ENCODE measurements around the gene KLC4. TPM values are rescaled to one million over a fixed set of nuclear protein-coding genes. Genes with fewer than 3 reads are reported as not detected.
A peak's percentile ranks its signal among the peaks of the same experiment; 100 is the strongest.

Gene KLC4
- total RNA-seq, 1 donor = 17.7 TPM

GRCh38 chr6:43055966-43056365 lies 3.5 kb upstream of the KLC4 start:
- DNase-seq (ENCODE audit: insufficient read length, low spot score, missing footprints) = peak; percentile 51

DNA sequence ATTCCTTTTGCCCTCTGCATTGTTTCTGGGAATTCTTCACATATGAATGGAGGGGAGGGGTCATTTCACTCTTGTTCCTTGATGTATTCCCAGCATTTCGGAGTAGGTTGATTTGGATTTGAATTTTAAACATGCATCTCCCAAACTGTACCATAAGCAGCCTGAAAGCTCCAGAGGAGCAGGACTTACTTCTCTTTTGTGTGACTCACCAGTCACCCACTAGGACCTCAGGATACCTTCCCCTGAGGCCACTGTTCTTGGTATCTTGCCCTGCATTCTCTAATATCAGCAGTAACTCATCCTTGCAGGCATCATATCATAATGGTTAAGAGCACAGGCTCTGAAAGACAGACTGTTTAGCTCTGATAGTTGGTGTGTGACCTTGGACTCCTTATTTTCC lies 900 bp upstream of the KLC4 start:
- H3K9me3 ChIP-seq (ENCODE audit: low read depth, low read length) = no peaks in the 10 kb centered on the region
- TF ChIP-seq, protein P1, sequence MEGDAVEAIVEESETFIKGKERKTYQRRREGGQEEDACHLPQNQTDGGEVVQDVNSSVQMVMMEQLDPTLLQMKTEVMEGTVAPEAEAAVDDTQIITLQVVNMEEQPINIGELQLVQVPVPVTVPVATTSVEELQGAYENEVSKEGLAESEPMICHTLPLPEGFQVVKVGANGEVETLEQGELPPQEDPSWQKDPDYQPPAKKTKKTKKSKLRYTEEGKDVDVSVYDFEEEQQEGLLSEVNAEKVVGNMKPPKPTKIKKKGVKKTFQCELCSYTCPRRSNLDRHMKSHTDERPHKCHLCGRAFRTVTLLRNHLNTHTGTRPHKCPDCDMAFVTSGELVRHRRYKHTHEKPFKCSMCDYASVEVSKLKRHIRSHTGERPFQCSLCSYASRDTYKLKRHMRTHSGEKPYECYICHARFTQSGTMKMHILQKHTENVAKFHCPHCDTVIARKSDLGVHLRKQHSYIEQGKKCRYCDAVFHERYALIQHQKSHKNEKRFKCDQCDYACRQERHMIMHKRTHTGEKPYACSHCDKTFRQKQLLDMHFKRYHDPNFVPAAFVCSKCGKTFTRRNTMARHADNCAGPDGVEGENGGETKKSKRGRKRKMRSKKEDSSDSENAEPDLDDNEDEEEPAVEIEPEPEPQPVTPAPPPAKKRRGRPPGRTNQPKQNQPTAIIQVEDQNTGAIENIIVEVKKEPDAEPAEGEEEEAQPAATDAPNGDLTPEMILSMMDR (IDR thresholded peaks at IDR 0.05; ENCODE audit: extremely low read depth, low read depth, low read length) = no peak
- H3K4me3 ChIP-seq (ENCODE audit: insufficient read depth, low read length) = peak overlapping the region; percentile 96
- H3K36me3 ChIP-seq (ENCODE audit: insufficient read depth, low read length) = peaks cover 12% of the 10 kb centered on the region
- no peaks in the 10 kb centered on the region for H4K20me1 ChIP-seq (ENCODE audit: insufficient read depth, low read length)
- H3K27me3 ChIP-seq (ENCODE audit: insufficient read depth, low read length) = no peaks in the 10 kb centered on the region
- H3K4me1 ChIP-seq (ENCODE audit: insufficient read depth, low read length) = peaks cover 22% of the 10 kb centered on the region
- no peak overlapping the region for H2AFZ ChIP-seq (ENCODE audit: low read length)
- peak overlapping the region; percentile 85 for H3K27ac ChIP-seq (ENCODE audit: low read depth, low read length)
- H3K79me2 ChIP-seq (ENCODE audit: insufficient read depth, low read length) = peaks cover 22% of the 10 kb centered on the region
- DNase-seq (ENCODE audit: insufficient read length, low spot score, missing footprints) = peak; percentile 65
- H3K4me2 ChIP-seq (ENCODE audit: insufficient read depth, low read length) = peak overlapping the region; percentile 93

More at GRCh38 chr6:43055966-43056365, 3.5 kb upstream of the KLC4 start:
- Histone ChIP-seq H3K4me1 (ENCODE audit: insufficient read depth, low read length) (peaks cover 40% of the 10 kb centered on the region), H3K27ac (ENCODE audit: low read depth, low read length) (no peak overlapping the region), H3K36me3 (ENCODE audit: insufficient read depth, low read length) (peaks cover 12% of the 10 kb centered on the region), H3K4me3 (ENCODE audit: insufficient read depth, low read length) (no peak overlapping the region), H3K9me3 (ENCODE audit: low read depth, low read length) (no peaks in the 10 kb centered on the region), H3K79me2 (ENCODE audit: insufficient read depth, low read length) (peaks cover 48% of the 10 kb centered on the region), H2AFZ (ENCODE audit: low read length) (no peak overlapping the region), H3K4me2 (ENCODE audit: insufficient read depth, low read length) (no peak overlapping the region), H3K27me3 (ENCODE audit: insufficient read depth, low read length) (no peaks in the 10 kb centered on the region), H4K20me1 (ENCODE audit: insufficient read depth, low read length) (no peaks in the 10 kb centered on the region)
- TF ChIP-seq, protein P1 (IDR thresholded peaks at IDR 0.05; ENCODE audit: extremely low read depth, low read depth, low read length) = no peak

- no peaks in the 10 kb centered on the region for H4K20me1 ChIP-seq (ENCODE audit: insufficient read depth, low read length)
- H3K4me3 ChIP-seq (ENCODE audit: insufficient read depth, low read length) = peak overlapping the region; percentile 96
- TF ChIP-seq, protein P1 (IDR thresholded peaks at IDR 0.05; ENCODE audit: extremely low read depth, low read depth, low read length) = no peak
- peaks cover 22% of the 10 kb centered on the region for H3K79me2 ChIP-seq (ENCODE audit: insufficient read depth, low read length)
- H3K9me3 ChIP-seq (ENCODE audit: low read depth, low read length) = no peaks in the 10 kb centered on the region
- peak overlapping the region; percentile 87 for H2AFZ ChIP-seq (ENCODE audit: low read length)
- no peaks in the 10 kb centered on the region for H3K27me3 ChIP-seq (ENCODE audit: insufficient read depth, low read length)
- DNase-seq (ENCODE audit: insufficient read length, low spot score, missing footprints) = peak; percentile 46
- peak overlapping the region; percentile 93 for H3K4me2 ChIP-seq (ENCODE audit: insufficient read depth, low read length)
- H3K27ac ChIP-seq (ENCODE audit: low read depth, low read length) = peak overlapping the region; percentile 85
- H3K36me3 ChIP-seq (ENCODE audit: insufficient read depth, low read length) = peaks cover 12% of the 10 kb centered on the region
- peaks cover 18% of the 10 kb centered on the region for H3K4me1 ChIP-seq (ENCODE audit: insufficient read depth, low read length)
Observed at GRCh38 chr6:43060034-43060754, 763 bp downstream of the KLC4 start.

- Histone ChIP-seq H3K4me3 (ENCODE audit: insufficient read depth, low read length) (no peak overlapping the region), H3K4me1 (ENCODE audit: insufficient read depth, low read length) (peaks cover 18% of the 10 kb centered on the region), H3K27ac (ENCODE audit: low read depth, low read length) (no peak overlapping the region), H3K4me2 (ENCODE audit: insufficient read depth, low read length) (peak overlapping the region; percentile 93), H3K9me3 (ENCODE audit: low read depth, low read length) (no peaks in the 10 kb centered on the region), H4K20me1 (ENCODE audit: insufficient read depth, low read length) (no peaks in the 10 kb centered on the region), H3K36me3 (ENCODE audit: insufficient read depth, low read length) (peaks cover 11% of the 10 kb centered on the region), H3K27me3 (ENCODE audit: insufficient read depth, low read length) (no peaks in the 10 kb centered on the region), H2AFZ (ENCODE audit: low read length) (no peak overlapping the region), H3K79me2 (ENCODE audit: insufficient read depth, low read length) (peaks cover 22% of the 10 kb centered on the region)
- TF ChIP-seq, protein P1 (IDR thresholded peaks at IDR 0.05; ENCODE audit: extremely low read depth, low read depth, low read length) = no peak
- DNase-seq (ENCODE audit: insufficient read length, low spot score, missing footprints) = no peak
Observed at GRCh38 chr6:43060755-43061633, 1.6 kb downstream of the KLC4 start.
